Measurements from ENCODE around the gene DNMT3L. TPM values are rescaled to one million over a fixed set of nuclear protein-coding genes. Genes with fewer than 3 reads are reported as not detected.

Gene DNMT3L
- total and polyA plus RNA-seq, 2 donors (not counting 1 experiment from before 2014, with no cell fraction given), result not detected

- CTCF ChIA-PET, result no interaction called here
- no peak overlapping the region for H3K27ac Mint-ChIP-seq
- WGBS (ENCODE audit: insufficient coverage), result 93% methylated on average over 16 of the region's 22 CpGs
These were observed 2.5 kb downstream of the DNMT3L start for GRCh38 chr21:44259082-44259705.

GRCh38 chr21:44258056-44258725 is 3.5 kb downstream of the DNMT3L start:
- peaks cover 2% of the 10 kb centered on the region for H3K27me3 Mint-ChIP-seq
- no peak overlapping the region for H3K4me3 Mint-ChIP-seq
- Histone ChIP-seq H3K27me3 (replicated peaks in 1 of 4; ENCODE audit: control extremely low read depth in 1 of 4, control insufficient read depth in 3 of 4, insufficient read depth in 4 of 4, low read length in 3 of 4) (peaks cover 0 to 7% (median 0%) of the 10 kb centered on the region in 4 experiments), H4K20me1 (ENCODE audit: control insufficient read depth, insufficient read depth, low read length, poor library complexity, severe bottlenecking) (no peaks in the 10 kb centered on the region), H2AFZ (ENCODE audit: insufficient read depth, low read depth, low read length, poor library complexity, severe bottlenecking) (no peak overlapping the region), H3K4me2 (replicated peaks; ENCODE audit: low read depth, low read length, poor library complexity, severe bottlenecking) (no peak overlapping the region), H3K79me2 (ENCODE audit: control insufficient read depth, insufficient read depth, low read length) (no peaks in the 10 kb centered on the region), H3K36me3 (replicated peaks in 1 of 2; ENCODE audit: control extremely low read depth in 1 of 2, control insufficient read depth in 1 of 2, extremely low read depth in 1 of 2, insufficient read depth in 2 of 2, low read length in 1 of 2) (no peaks in the 10 kb centered on the region), H3K4me1 (ENCODE audit: control insufficient read depth in 2 of 2, insufficient read depth in 2 of 2, low read length in 2 of 2) (peaks cover 0 to 6% of the 10 kb centered on the region in 2 donors), H3K27ac (ENCODE audit: low read length in 2 of 2) (no peak overlapping the region), H3K9ac (ENCODE audit: low read length) (no peak overlapping the region), H3K4me3 (ENCODE audit: control extremely low read depth in 1 of 5, extremely low read depth in 1 of 5, insufficient read depth in 1 of 5, low read depth in 2 of 5, low read length in 4 of 5) (no peak overlapping the region), H3K9me3 (ENCODE audit: control extremely low read depth in 1 of 3, control insufficient read depth in 2 of 3, insufficient read depth in 1 of 3, low read length in 2 of 3) (no peaks in the 10 kb centered on the region)
- no peaks in the 10 kb centered on the region for H3K9me3 Mint-ChIP-seq (ENCODE audit: insufficient read depth)
- ATAC-seq (ENCODE audit: low read depth) (no peak), DNase-seq (no peak)
- intact Hi-C loops (cut with micrococcal nuclease), result no loop called here
- no peak overlapping the region for H3K27ac Mint-ChIP-seq
- WGBS (ENCODE audit: insufficient coverage), result 95% methylated on average over 34 of the region's 34 CpGs
- POLR2A ChIA-PET, result no interaction called here
- TF ChIP-seq, protein P1, sequence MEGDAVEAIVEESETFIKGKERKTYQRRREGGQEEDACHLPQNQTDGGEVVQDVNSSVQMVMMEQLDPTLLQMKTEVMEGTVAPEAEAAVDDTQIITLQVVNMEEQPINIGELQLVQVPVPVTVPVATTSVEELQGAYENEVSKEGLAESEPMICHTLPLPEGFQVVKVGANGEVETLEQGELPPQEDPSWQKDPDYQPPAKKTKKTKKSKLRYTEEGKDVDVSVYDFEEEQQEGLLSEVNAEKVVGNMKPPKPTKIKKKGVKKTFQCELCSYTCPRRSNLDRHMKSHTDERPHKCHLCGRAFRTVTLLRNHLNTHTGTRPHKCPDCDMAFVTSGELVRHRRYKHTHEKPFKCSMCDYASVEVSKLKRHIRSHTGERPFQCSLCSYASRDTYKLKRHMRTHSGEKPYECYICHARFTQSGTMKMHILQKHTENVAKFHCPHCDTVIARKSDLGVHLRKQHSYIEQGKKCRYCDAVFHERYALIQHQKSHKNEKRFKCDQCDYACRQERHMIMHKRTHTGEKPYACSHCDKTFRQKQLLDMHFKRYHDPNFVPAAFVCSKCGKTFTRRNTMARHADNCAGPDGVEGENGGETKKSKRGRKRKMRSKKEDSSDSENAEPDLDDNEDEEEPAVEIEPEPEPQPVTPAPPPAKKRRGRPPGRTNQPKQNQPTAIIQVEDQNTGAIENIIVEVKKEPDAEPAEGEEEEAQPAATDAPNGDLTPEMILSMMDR (IDR thresholded peaks at IDR 0.05), result no peak
- no peak for TF ChIP-seq EZH2 (IDR thresholded peaks at IDR 0.05; ENCODE audit: borderline replicate concordance, insufficient read depth, low read depth, low read length, poor library complexity, severe bottlenecking)
- H3K4me1 Mint-ChIP-seq, result peaks cover 3% of the 10 kb centered on the region
- CTCF ChIA-PET, result interaction anchor here (1.0 kb wide), 1 partner anchor 8 kb away, joined by 3 read pairs; no protein-coding TSS in a partner anchor

More at GRCh38 chr21:44259082-44259705, 2.5 kb downstream of the DNMT3L start:
- intact Hi-C loops (cut with micrococcal nuclease), result no loop called here
- Histone ChIP-seq H3K79me2 (ENCODE audit: control insufficient read depth, insufficient read depth, low read length) (no peaks in the 10 kb centered on the region), H3K36me3 (replicated peaks in 1 of 2; ENCODE audit: control extremely low read depth in 1 of 2, control insufficient read depth in 1 of 2, extremely low read depth in 1 of 2, insufficient read depth in 2 of 2, low read length in 1 of 2) (no peaks in the 10 kb centered on the region), H2AFZ (ENCODE audit: insufficient read depth, low read depth, low read length, poor library complexity, severe bottlenecking) (no peak overlapping the region), H3K4me2 (replicated peaks; ENCODE audit: low read depth, low read length, poor library complexity, severe bottlenecking) (no peak overlapping the region), H3K4me3 (ENCODE audit: control extremely low read depth in 1 of 5, extremely low read depth in 1 of 5, insufficient read depth in 1 of 5, low read depth in 2 of 5, low read length in 4 of 5) (no peak overlapping the region), H3K27me3 (replicated peaks in 1 of 4; ENCODE audit: control extremely low read depth in 1 of 4, control insufficient read depth in 3 of 4, insufficient read depth in 4 of 4, low read length in 3 of 4) (peaks cover 0 to 4% (median 0%) of the 10 kb centered on the region in 4 experiments), H3K9me3 (ENCODE audit: control extremely low read depth in 1 of 3, control insufficient read depth in 2 of 3, insufficient read depth in 1 of 3, low read length in 2 of 3) (no peaks in the 10 kb centered on the region), H4K20me1 (ENCODE audit: control insufficient read depth, insufficient read depth, low read length, poor library complexity, severe bottlenecking) (no peaks in the 10 kb centered on the region), H3K4me1 (ENCODE audit: control insufficient read depth in 2 of 2, insufficient read depth in 2 of 2, low read length in 2 of 2) (peaks cover 0 to 4% of the 10 kb centered on the region in 2 donors), H3K27ac (ENCODE audit: low read length in 2 of 2) (no peak overlapping the region), H3K9ac (ENCODE audit: low read length) (no peak overlapping the region)
- no peak for ATAC-seq (ENCODE audit: low read depth)
- TF ChIP-seq, protein P1 (IDR thresholded peaks at IDR 0.05), result no peak
- TF ChIP-seq EZH2 (IDR thresholded peaks at IDR 0.05; ENCODE audit: borderline replicate concordance, insufficient read depth, low read depth, low read length, poor library complexity, severe bottlenecking), result no peak
- Mint-ChIP-seq H3K4me1 (peaks cover 3% of the 10 kb centered on the region), H3K27me3 (peaks cover 2% of the 10 kb centered on the region), H3K9me3 (ENCODE audit: insufficient read depth) (no peaks in the 10 kb centered on the region), H3K4me3 (no peak overlapping the region)
- no peak for DNase-seq
- POLR2A ChIA-PET, result no interaction called here

All from B cell (primary cell).